ENCODE data around the gene TFDP2.

TFDP2 gene

GRCh38 chr3:142129516-142130171 lies 19.7 kb downstream of the TFDP2 start:
- no peak for FAIRE-seq
- no peak for DNase-seq (ENCODE audit: insufficient read length, low spot score)
- TF ChIP-seq SPI1 (IDR thresholded peaks at IDR 0.05; ENCODE audit: low read depth, low read length) (no peak), PAX5 (IDR thresholded peaks at IDR 0.05; ENCODE audit: insufficient read depth, low read length, severe bottlenecking) (no peak), POLR2AphosphoS5 (IDR thresholded peaks at IDR 0.05; ENCODE audit: low read depth, low read length) (no peak), POU2F2 (IDR thresholded peaks at IDR 0.05; ENCODE audit: low read depth, low read length) (no peak), TAF1 (IDR thresholded peaks at IDR 0.05; ENCODE audit: low read depth, low read length) (no peak), POLR2A (IDR thresholded peaks at IDR 0.05; ENCODE audit: low read depth, low read length) (no peak)

- FAIRE-seq: no peak
- no peak for DNase-seq (ENCODE audit: insufficient read length, low spot score)
- TF ChIP-seq POLR2AphosphoS5 (IDR thresholded peaks at IDR 0.05; ENCODE audit: low read depth, low read length): no peak
- no peak for TF ChIP-seq POLR2A (IDR thresholded peaks at IDR 0.05; ENCODE audit: low read depth, low read length)
These were observed 21.2 kb downstream of the TFDP2 start for GRCh38 chr3:142127941-142128658.

GRCh38 chr3:142124243-142124642 lies 25.1 kb downstream of the TFDP2 start:
- DNase-seq (ENCODE audit: insufficient read length, low spot score): no peak
- TF ChIP-seq POU2F2 (IDR thresholded peaks at IDR 0.05; ENCODE audit: low read depth, low read length) (no peak), POLR2A (IDR thresholded peaks at IDR 0.05; ENCODE audit: low read depth, low read length) (no peak), TAF1 (IDR thresholded peaks at IDR 0.05; ENCODE audit: low read depth, low read length) (no peak), POLR2AphosphoS5 (IDR thresholded peaks at IDR 0.05; ENCODE audit: low read depth, low read length) (no peak), PAX5 (IDR thresholded peaks at IDR 0.05; ENCODE audit: insufficient read depth, low read length, severe bottlenecking) (no peak), SPI1 (IDR thresholded peaks at IDR 0.05; ENCODE audit: low read depth, low read length) (no peak)
- no peak for FAIRE-seq

GRCh38 chr3:142120707-142121106 lies 28.6 kb downstream of the TFDP2 start:
- TF ChIP-seq POLR2A (IDR thresholded peaks at IDR 0.05; ENCODE audit: low read depth, low read length): no peak
- no peak for TF ChIP-seq SPI1 (IDR thresholded peaks at IDR 0.05; ENCODE audit: low read depth, low read length)
- TF ChIP-seq POLR2AphosphoS5 (IDR thresholded peaks at IDR 0.05; ENCODE audit: low read depth, low read length): no peak
- TF ChIP-seq TAF1 (IDR thresholded peaks at IDR 0.05; ENCODE audit: low read depth, low read length): no peak
- no peak for TF ChIP-seq POU2F2 (IDR thresholded peaks at IDR 0.05; ENCODE audit: low read depth, low read length)
- no peak for TF ChIP-seq PAX5 (IDR thresholded peaks at IDR 0.05; ENCODE audit: insufficient read depth, low read length, severe bottlenecking)
- FAIRE-seq (no peak), DNase-seq (ENCODE audit: insufficient read length, low spot score) (no peak)

GRCh38 chr3:142118911-142119310 lies 30.4 kb downstream of the TFDP2 start:
- DNase-seq (ENCODE audit: insufficient read length, low spot score): no peak
- TF ChIP-seq POLR2AphosphoS5 (IDR thresholded peaks at IDR 0.05; ENCODE audit: low read depth, low read length): no peak
- FAIRE-seq: no peak

- no peak for FAIRE-seq
- TF ChIP-seq PAX5 (IDR thresholded peaks at IDR 0.05; ENCODE audit: insufficient read depth, low read length, severe bottlenecking) (no peak), POLR2AphosphoS5 (IDR thresholded peaks at IDR 0.05; ENCODE audit: low read depth, low read length) (no peak)
- DNase-seq (ENCODE audit: insufficient read length, low spot score): no peak
These were observed 32.1 kb downstream of the TFDP2 start for GRCh38 chr3:142117056-142117851.

GRCh38 chr3:142115867-142116668 lies 33.3 kb downstream of the TFDP2 start:
- FAIRE-seq: peak; percentile 76
- DNase-seq (ENCODE audit: insufficient read length, low spot score): no peak
- TF ChIP-seq POU2F2 (IDR thresholded peaks at IDR 0.05; ENCODE audit: low read depth, low read length) (no peak), SPI1 (IDR thresholded peaks at IDR 0.05; ENCODE audit: low read depth, low read length) (no peak), POLR2A (IDR thresholded peaks at IDR 0.05; ENCODE audit: low read depth, low read length) (no peak), TAF1 (IDR thresholded peaks at IDR 0.05; ENCODE audit: low read depth, low read length) (no peak), PAX5 (IDR thresholded peaks at IDR 0.05; ENCODE audit: insufficient read depth, low read length, severe bottlenecking) (no peak), POLR2AphosphoS5 (IDR thresholded peaks at IDR 0.05; ENCODE audit: low read depth, low read length) (no peak)

GRCh38 chr3:142112601-142113000 lies 36.7 kb downstream of the TFDP2 start:
- DNase-seq (ENCODE audit: insufficient read length, low spot score): no peak
- TF ChIP-seq POLR2A (IDR thresholded peaks at IDR 0.05; ENCODE audit: low read depth, low read length) (no peak), PAX5 (IDR thresholded peaks at IDR 0.05; ENCODE audit: insufficient read depth, low read length, severe bottlenecking) (no peak), SPI1 (IDR thresholded peaks at IDR 0.05; ENCODE audit: low read depth, low read length) (no peak), TAF1 (IDR thresholded peaks at IDR 0.05; ENCODE audit: low read depth, low read length) (no peak), POU2F2 (IDR thresholded peaks at IDR 0.05; ENCODE audit: low read depth, low read length) (no peak), POLR2AphosphoS5 (IDR thresholded peaks at IDR 0.05; ENCODE audit: low read depth, low read length) (no peak)
- no peak for FAIRE-seq

- DNase-seq (ENCODE audit: insufficient read length, low spot score) (no peak), FAIRE-seq (no peak)
- TF ChIP-seq POLR2A (IDR thresholded peaks at IDR 0.05; ENCODE audit: low read depth, low read length) (no peak), TAF1 (IDR thresholded peaks at IDR 0.05; ENCODE audit: low read depth, low read length) (no peak), PAX5 (IDR thresholded peaks at IDR 0.05; ENCODE audit: insufficient read depth, low read length, severe bottlenecking) (no peak), POU2F2 (IDR thresholded peaks at IDR 0.05; ENCODE audit: low read depth, low read length) (no peak), SPI1 (IDR thresholded peaks at IDR 0.05; ENCODE audit: low read depth, low read length) (no peak), POLR2AphosphoS5 (IDR thresholded peaks at IDR 0.05; ENCODE audit: low read depth, low read length) (no peak)
These were observed 42.8 kb downstream of the TFDP2 start for GRCh38 chr3:142106548-142106947.

Data from GM12891 (cell line).